Mononuclear cell (primary cell): ENCODE results near the gene THSD4. TPM values are rescaled to one million over a fixed set of nuclear protein-coding genes. Genes with fewer than 3 reads are reported as not detected.

Experiments used
- H3K27me3 ChIP-seq: 2 replicates; pipeline ENCODE4 v1.6.0; 2011; ENCODE audit warnings: low read length, control low read depth; ENCODE audit not compliant: insufficient read depth
- H3K4me1 ChIP-seq: 2 replicates; pipeline ENCODE4 v1.5.1; 2011; ENCODE audit warnings: mild to moderate bottlenecking, low read length, control low read depth; ENCODE audit not compliant: insufficient read depth
- H3K4me3 ChIP-seq: 2 replicates; pipeline ENCODE4 v1.5.1; 2011; ENCODE audit warnings: mild to moderate bottlenecking, low read length, moderate library complexity
- H3K9me3 ChIP-seq: 2 replicates; pipeline ENCODE4 v1.5.1; 2011; ENCODE audit warnings: low read depth, mild to moderate bottlenecking, control low read depth, low read length
- total RNA-seq: library from RNA; depleted of rRNA; stranded (reverse); fragments of >200 nt; gene quantifications from one replicate; pipeline ENCODE4 v1.2.3, GENCODE V29; 2012

Gene THSD4
- total RNA-seq, 1 donor, result 0.10 TPM

GRCh38 chr15:71801935-71802655, 686.8 kb downstream of the THSD4 start:
- no peaks in the 10 kb centered on the region for H3K27me3 ChIP-seq
- H3K4me3 ChIP-seq, result no peak overlapping the region
- no peaks in the 10 kb centered on the region for H3K9me3 ChIP-seq
- no peaks in the 10 kb centered on the region for H3K4me1 ChIP-seq

- H3K9me3 ChIP-seq, result no peaks in the 10 kb centered on the region
- H3K27me3 ChIP-seq, result no peaks in the 10 kb centered on the region
- H3K4me3 ChIP-seq, result no peak overlapping the region
- no peaks in the 10 kb centered on the region for H3K4me1 ChIP-seq
These were observed 687.5 kb downstream of the THSD4 start for GRCh38 chr15:71802770-71803169.

DNA sequence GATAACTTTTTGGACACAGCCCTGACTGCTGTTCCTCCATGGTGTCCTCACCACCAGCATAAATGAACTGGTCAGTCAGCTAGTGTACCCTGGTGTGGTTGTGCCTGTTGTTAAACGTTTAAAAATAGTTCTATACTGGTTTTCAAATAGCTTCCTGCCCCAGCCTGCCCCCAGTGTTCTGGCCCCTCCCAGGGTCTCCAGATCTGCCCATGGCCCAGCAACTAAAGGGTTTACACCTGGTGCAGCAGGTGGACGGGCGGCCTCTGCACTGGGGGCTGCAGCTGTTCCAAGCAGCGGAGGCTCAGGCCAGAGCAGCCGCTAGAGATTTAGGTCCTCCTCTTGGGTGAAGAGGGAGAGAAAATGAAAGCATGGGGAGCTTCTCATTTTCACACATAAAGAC, 689.0 kb downstream of the THSD4 start:
- no peaks in the 10 kb centered on the region for H3K4me1 ChIP-seq

DNA sequence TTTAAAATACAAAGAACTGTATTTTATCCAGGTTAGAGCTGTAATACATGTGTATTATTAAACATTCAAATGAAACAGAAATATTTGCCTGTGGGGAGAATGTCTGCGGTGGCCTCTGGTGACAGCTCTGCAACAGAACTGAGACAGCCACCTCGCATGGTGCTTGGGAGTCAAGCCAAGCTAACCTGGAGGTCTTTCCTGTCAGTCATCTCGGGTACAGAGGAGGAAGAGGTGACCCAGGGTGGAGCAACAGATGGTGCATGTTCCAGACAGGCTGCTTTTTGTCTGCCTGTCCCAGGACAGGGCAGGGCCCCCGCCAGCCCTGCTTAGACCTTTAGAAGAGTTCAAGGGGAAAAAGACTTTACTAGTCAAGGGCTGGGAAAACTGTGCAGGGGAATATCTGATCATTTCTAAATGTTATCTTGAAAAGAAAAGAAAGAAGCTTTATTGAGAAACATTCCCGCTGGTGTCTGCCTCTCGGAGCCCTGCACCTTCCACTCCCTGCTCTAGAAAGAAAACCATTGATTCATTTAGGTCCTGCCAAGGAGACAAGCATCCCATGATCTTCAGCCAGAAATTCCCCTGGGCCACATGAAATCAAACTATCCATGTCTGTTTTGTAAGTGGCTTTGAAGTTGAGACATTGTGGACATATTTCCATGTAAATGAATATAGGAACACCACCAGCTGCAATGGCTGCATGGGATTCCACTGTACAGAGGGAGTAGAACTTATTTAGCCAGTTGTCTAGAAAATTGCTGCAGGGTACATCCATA, 689.6 kb downstream of the THSD4 start:
- Histone ChIP-seq H3K4me3 (no peak overlapping the region), H3K27me3 (no peaks in the 10 kb centered on the region), H3K4me1 (no peaks in the 10 kb centered on the region), H3K9me3 (no peaks in the 10 kb centered on the region)

More for the DNA sequence above, 689.0 kb downstream of the THSD4 start:
- H3K9me3 ChIP-seq, result no peaks in the 10 kb centered on the region
- H3K4me3 ChIP-seq, result no peak overlapping the region
- H3K27me3 ChIP-seq, result no peaks in the 10 kb centered on the region

GRCh38 chr15:71806452-71806931, 691.2 kb downstream of the THSD4 start:
- no peaks in the 10 kb centered on the region for H3K9me3 ChIP-seq
- H3K4me1 ChIP-seq, result no peaks in the 10 kb centered on the region
- H3K27me3 ChIP-seq, result no peaks in the 10 kb centered on the region
- H3K4me3 ChIP-seq, result no peak overlapping the region

GRCh38 chr15:71807125-71807629, 691.9 kb downstream of the THSD4 start:
- H3K4me1 ChIP-seq, result no peaks in the 10 kb centered on the region
- no peaks in the 10 kb centered on the region for H3K9me3 ChIP-seq
- H3K4me3 ChIP-seq, result no peak overlapping the region
- H3K27me3 ChIP-seq, result no peaks in the 10 kb centered on the region

- no peaks in the 10 kb centered on the region for H3K27me3 ChIP-seq
- H3K4me3 ChIP-seq, result no peak overlapping the region
- H3K4me1 ChIP-seq, result no peaks in the 10 kb centered on the region
- H3K9me3 ChIP-seq, result no peaks in the 10 kb centered on the region
These were observed 692.4 kb downstream of the THSD4 start for GRCh38 chr15:71807691-71808091.

GRCh38 chr15:71808311-71809020, 693.2 kb downstream of the THSD4 start:
- Histone ChIP-seq H3K4me3 (no peak overlapping the region), H3K4me1 (no peaks in the 10 kb centered on the region), H3K27me3 (no peaks in the 10 kb centered on the region), H3K9me3 (no peaks in the 10 kb centered on the region)

DNA sequence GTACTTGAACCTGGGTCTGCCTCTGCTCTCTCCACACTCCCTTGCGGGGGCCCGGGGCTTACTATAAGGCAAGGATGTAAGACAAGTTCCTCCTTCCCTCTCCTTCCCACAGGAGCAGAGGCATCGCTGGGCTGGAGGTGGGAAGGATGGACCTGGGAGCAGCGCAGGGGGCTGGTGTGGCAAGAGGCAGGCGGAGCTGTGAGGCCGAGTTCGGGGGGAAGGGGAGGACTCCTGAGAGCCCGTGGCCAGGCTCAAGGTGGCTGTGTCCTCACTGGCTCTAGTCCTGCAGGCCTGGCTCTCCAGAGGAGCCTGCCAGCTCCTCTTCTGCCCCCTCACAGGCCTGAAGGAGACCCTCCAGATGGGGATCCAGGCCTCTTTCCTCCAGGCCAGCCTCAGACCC, 694.1 kb downstream of the THSD4 start:
- Histone ChIP-seq H3K27me3 (no peaks in the 10 kb centered on the region), H3K4me1 (no peaks in the 10 kb centered on the region), H3K4me3 (no peak overlapping the region), H3K9me3 (no peaks in the 10 kb centered on the region)

- no peak within 1 kb of the TSS for H3K4me3 ChIP-seq
- H3K4me1 ChIP-seq, result no peaks in the 10 kb centered on the region
- H3K27me3 ChIP-seq, result no peaks in the 10 kb centered on the region
- no peaks in the 10 kb centered on the region for H3K9me3 ChIP-seq
These were observed 695.2 kb downstream of the THSD4 start, which contains the start of gene NR2E3 for GRCh38 chr15:71810256-71811035. TSS of gene NR2E3 (plus strand) at chr15:71810554. CDS start at chr15:71810744, 190 bp downstream.

GRCh38 chr15:71811036-71811736, 695.9 kb downstream of the THSD4 start:
- no peaks in the 10 kb centered on the region for H3K4me1 ChIP-seq
- no peaks in the 10 kb centered on the region for H3K27me3 ChIP-seq
- no peaks in the 10 kb centered on the region for H3K9me3 ChIP-seq
- no peak overlapping the region for H3K4me3 ChIP-seq

DNA sequence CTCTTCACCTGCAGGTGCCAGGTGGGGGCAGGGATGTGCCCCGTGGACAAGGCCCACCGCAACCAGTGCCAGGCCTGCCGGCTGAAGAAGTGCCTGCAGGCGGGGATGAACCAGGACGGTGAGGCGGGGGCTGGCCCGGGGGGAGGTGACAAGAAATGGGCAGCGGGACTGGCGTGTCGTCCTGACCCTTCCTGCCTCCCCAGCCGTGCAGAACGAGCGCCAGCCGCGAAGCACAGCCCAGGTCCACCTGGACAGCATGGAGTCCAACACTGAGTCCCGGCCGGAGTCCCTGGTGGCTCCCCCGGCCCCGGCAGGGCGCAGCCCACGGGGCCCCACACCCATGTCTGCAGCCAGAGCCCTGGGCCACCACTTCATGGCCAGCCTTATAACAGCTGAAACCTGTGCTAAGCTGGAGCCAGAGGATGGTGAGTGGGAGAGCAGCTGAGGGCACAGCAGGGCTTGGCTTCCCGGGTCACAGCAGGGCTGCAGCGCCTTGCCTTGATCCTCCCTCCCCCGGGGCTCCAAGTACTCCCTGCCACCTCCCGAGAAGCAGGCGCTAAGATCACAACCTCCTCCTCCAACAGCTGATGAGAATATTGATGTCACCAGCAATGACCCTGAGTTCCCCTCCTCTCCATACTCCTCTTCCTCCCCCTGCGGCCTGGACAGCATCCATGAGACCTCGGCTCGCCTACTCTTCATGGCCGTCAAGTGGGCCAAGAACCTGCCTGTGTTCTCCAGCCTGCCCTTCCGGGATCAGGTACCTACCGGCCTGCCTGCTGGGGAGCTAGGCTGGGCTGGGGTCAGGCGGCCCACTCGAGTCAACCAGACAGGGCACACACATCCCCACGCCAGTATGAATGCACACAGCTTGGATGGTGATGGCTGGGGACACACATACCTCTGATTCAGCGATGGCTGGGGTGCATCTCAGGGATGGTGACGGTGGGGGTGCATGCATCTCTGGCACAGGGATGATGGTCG, 696.8 kb downstream of the THSD4 start:
- no peaks in the 10 kb centered on the region for H3K9me3 ChIP-seq
- H3K4me3 ChIP-seq, result no peak overlapping the region
- no peaks in the 10 kb centered on the region for H3K4me1 ChIP-seq
- H3K27me3 ChIP-seq, result no peaks in the 10 kb centered on the region
